ENCODE data around the gene ENOX1.

- TF ChIP-seq CTCF (IDR thresholded peaks at IDR 0.05) (no peak), EP300 (IDR thresholded peaks at IDR 0.05) (no peak), POLR2A (IDR thresholded peaks at IDR 0.05) (no peak)
Measured at GRCh38 chr13:43470610-43471009, 316.2 kb downstream of the ENOX1 start.
